Parathyroid adenoma (tissue), 2 donors: Measurements from ENCODE around the gene NIPAL1.
A peak's percentile ranks its signal among the peaks of the same experiment; 100 is the strongest.

Source experiments
- H2AFZ ChIP-seq: fragments of 300-600 bp; sonication (generic); one replicate; pipeline ENCODE4 v1.7.0; 2017; ENCODE audit warnings: antibody characterized with exemption, mild to moderate bottlenecking
- H3K27ac ChIP-seq: fragments of 300-600 bp; sonication (generic); one replicate; pipeline ENCODE4 v1.7.0; 2017
- H3K27me3 ChIP-seq: fragments of 300-600 bp; sonication (generic); one replicate; pipeline ENCODE4 v1.7.0; 2017; ENCODE audit warnings: low read length; ENCODE audit not compliant: control insufficient read depth, insufficient read depth
- H3K36me3 ChIP-seq: fragments of 300-600 bp; sonication (generic); one replicate; pipeline ENCODE4 v1.7.0; 2017; ENCODE audit warnings: low read length; ENCODE audit not compliant: control insufficient read depth, insufficient read depth
- H3K4me1 ChIP-seq: fragments of 300-600 bp; sonication (generic); one replicate; pipeline ENCODE4 v1.7.0; 2017; ENCODE audit warnings: control low read depth
- H3K4me2 ChIP-seq: fragments of 300-600 bp; sonication (generic); one replicate; pipeline ENCODE4 v1.7.0; 2017; ENCODE audit warnings: low read length
- H3K4me3 ChIP-seq: fragments of 300-600 bp; sonication (generic); one replicate; pipeline ENCODE4 v1.7.0; 2017; ENCODE audit warnings: low read depth, low read length
- H3K79me2 ChIP-seq: fragments of 300-600 bp; sonication (generic); one replicate; pipeline ENCODE4 v1.7.0; 2017; ENCODE audit warnings: control low read depth
- H3K9ac ChIP-seq: fragments of 300-600 bp; sonication (generic); one replicate; pipeline ENCODE4 v1.7.0; 2017; ENCODE audit warnings: mild to moderate bottlenecking
- H3K9me3 ChIP-seq: fragments of 300-600 bp; sonication (generic); one replicate; pipeline ENCODE4 v1.7.0; 2017; ENCODE audit warnings: low read length; ENCODE audit not compliant: control insufficient read depth
- TF ChIP-seq, protein P1 (sequence below): fragments of 300-600 bp; sonication (generic); IDR thresholded peaks from one replicate; pipeline ENCODE4 v1.7.0; 2017; ENCODE audit warnings: antibody characterized with exemption, mild to moderate bottlenecking
- donor health status: primary hyperparathyroidism.

NIPAL1 gene

DNA sequence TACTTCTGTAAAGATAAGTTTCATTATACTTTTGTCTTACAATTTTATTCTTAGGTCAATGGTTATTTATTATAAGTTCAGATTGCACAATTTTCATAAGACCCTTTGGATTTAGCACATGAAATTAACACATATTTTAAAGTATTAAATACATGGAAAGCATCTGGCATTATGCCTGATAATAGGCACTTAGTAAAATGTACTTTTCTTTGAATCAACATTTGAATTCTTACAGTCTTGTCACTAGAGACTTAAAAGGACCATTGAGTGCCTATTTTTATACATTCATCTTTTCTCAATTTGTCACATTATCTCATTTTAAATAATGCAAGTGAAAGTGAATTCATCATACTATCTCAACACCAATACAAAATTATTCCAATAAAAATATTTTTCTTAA lies 23.0 kb downstream of the NIPAL1 start:
- no peak overlapping the region for H3K9ac ChIP-seq
- peaks cover 4% of the 10 kb centered on the region for H3K4me1 ChIP-seq

DNA sequence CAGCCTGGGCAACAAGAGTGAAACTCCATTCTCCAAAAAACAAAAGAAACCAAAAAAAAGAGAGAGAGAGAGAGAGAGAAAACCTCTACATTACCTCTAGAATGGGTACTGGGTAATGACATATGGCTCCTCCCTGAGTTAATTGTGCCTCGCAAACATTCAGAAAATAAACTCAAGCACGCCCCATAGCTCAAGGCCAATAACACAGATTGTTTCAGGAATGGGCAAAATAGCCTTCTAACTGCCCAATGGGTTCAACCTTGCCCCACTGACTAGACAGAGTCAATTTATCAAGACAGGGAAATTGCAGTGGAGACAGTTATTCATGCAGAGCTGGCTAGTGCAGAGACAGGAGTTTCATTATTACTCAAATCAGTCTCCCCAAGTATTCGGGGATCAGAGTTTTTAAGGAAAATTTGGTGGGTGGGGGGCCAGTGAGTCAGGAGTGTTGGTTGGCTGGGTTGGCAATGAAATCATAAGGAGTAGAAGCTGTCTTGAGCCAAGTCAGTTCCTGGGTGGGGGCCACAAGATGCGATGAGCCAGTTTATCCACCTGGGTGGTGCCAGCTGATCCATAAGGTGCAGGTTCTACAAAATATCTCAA lies 25.1 kb downstream of the NIPAL1 start:
- no peaks in the 10 kb centered on the region for H3K9me3 ChIP-seq
- H3K4me2 ChIP-seq = no peak overlapping the region
- TF ChIP-seq, protein P1, sequence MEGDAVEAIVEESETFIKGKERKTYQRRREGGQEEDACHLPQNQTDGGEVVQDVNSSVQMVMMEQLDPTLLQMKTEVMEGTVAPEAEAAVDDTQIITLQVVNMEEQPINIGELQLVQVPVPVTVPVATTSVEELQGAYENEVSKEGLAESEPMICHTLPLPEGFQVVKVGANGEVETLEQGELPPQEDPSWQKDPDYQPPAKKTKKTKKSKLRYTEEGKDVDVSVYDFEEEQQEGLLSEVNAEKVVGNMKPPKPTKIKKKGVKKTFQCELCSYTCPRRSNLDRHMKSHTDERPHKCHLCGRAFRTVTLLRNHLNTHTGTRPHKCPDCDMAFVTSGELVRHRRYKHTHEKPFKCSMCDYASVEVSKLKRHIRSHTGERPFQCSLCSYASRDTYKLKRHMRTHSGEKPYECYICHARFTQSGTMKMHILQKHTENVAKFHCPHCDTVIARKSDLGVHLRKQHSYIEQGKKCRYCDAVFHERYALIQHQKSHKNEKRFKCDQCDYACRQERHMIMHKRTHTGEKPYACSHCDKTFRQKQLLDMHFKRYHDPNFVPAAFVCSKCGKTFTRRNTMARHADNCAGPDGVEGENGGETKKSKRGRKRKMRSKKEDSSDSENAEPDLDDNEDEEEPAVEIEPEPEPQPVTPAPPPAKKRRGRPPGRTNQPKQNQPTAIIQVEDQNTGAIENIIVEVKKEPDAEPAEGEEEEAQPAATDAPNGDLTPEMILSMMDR = no peak
- H3K79me2 ChIP-seq = no peaks in the 10 kb centered on the region
- no peak overlapping the region for H3K9ac ChIP-seq
- H2AFZ ChIP-seq = no peak overlapping the region
- no peak overlapping the region for H3K4me3 ChIP-seq
- no peaks in the 10 kb centered on the region for H3K27me3 ChIP-seq
- peaks cover 4% of the 10 kb centered on the region for H3K4me1 ChIP-seq
- no peak overlapping the region for H3K27ac ChIP-seq
- H3K36me3 ChIP-seq = no peaks in the 10 kb centered on the region

More for the DNA sequence above, 23.0 kb downstream of the NIPAL1 start:
- H3K27me3 ChIP-seq = no peaks in the 10 kb centered on the region
- no peaks in the 10 kb centered on the region for H3K36me3 ChIP-seq
- no peak overlapping the region for H3K4me3 ChIP-seq
- no peak overlapping the region for H2AFZ ChIP-seq
- no peaks in the 10 kb centered on the region for H3K79me2 ChIP-seq
- TF ChIP-seq, protein P1 = no peak
- H3K4me2 ChIP-seq = no peak overlapping the region
- H3K27ac ChIP-seq = no peak overlapping the region
- no peaks in the 10 kb centered on the region for H3K9me3 ChIP-seq

DNA sequence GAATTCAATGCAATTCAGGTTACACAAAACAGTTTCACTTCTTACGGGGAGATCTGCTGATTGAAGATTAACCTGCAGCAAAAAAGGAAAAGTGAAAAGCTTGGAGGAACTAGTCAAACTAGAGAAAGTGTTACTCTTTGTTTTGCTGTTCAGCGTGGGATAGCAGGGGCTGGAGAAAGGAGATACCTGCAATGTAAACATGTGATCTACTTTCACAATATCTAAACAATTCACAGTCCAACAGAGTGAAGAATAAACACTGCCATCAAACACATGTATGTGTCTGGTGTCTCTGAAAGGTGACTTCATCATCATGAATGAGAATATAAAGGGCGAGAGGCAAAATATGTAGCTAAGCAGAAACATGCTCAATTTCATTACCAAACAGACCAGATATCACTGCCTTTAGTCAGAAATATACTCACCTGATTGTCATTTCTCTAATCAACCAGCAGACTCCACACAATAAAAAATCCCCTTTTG lies 26.4 kb downstream of the NIPAL1 start:
- H3K27ac ChIP-seq = no peak overlapping the region

DNA sequence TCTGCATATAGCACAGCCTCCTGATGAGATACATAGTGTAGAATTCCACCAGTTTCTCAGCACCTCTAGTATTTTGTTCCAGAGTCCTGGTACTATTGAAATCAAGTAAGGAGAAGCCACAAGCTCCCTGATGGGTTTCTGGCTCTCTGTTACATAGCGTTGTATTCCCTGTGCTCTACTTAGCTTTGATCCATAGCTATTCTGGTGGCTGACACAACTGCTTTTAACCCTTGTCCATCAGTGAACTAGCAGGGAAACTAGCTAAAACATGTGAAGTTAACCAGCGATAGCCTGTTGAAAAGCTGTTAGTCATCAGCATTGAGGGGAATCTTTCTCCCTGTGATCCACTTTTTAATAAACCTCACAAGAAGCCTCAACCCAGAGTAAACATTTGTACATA lies 26.9 kb downstream of the NIPAL1 start:
- Histone ChIP-seq H3K27me3 (no peaks in the 10 kb centered on the region), H3K4me3 (no peak overlapping the region), H3K4me2 (no peak overlapping the region), H3K4me1 (peaks cover 4% of the 10 kb centered on the region), H3K36me3 (no peaks in the 10 kb centered on the region), H2AFZ (peak overlapping the region; percentile 46), H3K27ac (no peak overlapping the region), H3K79me2 (no peaks in the 10 kb centered on the region), H3K9me3 (no peaks in the 10 kb centered on the region), H3K9ac (no peak overlapping the region)
- TF ChIP-seq, protein P1 = no peak

More for the DNA sequence above, 26.4 kb downstream of the NIPAL1 start:
- no peak overlapping the region for H3K9ac ChIP-seq
- peak overlapping the region; percentile 60 for H3K4me2 ChIP-seq
- no peaks in the 10 kb centered on the region for H3K36me3 ChIP-seq
- no peaks in the 10 kb centered on the region for H3K9me3 ChIP-seq
- H3K4me1 ChIP-seq = peaks cover 4% of the 10 kb centered on the region
- H3K79me2 ChIP-seq = no peaks in the 10 kb centered on the region
- H3K27me3 ChIP-seq = no peaks in the 10 kb centered on the region
- TF ChIP-seq, protein P1 = no peak
- peak overlapping the region; percentile 46 for H2AFZ ChIP-seq
- H3K4me3 ChIP-seq = no peak overlapping the region

DNA sequence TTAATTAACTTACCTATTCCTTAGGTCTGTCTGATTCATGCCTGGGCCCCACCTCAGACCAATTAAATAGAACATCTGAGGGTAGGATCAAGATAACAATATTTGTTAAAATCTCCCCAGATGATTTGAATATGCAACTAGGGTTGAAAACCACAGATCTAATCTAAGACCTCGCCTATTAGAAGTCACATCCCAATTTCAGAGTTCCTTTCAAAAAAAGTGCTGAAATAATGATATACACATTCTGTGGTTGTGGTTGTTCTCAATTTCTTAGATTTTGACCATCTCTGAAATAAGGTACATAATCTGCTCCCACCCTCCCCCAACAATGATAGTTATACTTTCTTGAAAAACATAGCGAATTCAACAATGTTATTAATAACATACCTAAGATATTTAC lies 27.7 kb downstream of the NIPAL1 start:
- Histone ChIP-seq H3K4me1 (peaks cover 4% of the 10 kb centered on the region), H3K27ac (no peak overlapping the region), H3K9ac (no peak overlapping the region), H3K36me3 (no peaks in the 10 kb centered on the region), H3K9me3 (no peaks in the 10 kb centered on the region), H2AFZ (no peak overlapping the region), H3K4me3 (no peak overlapping the region), H3K4me2 (no peak overlapping the region), H3K27me3 (no peaks in the 10 kb centered on the region), H3K79me2 (no peaks in the 10 kb centered on the region)
- TF ChIP-seq, protein P1 = no peak
